Fibroblast of villous mesenchyme (primary cell): Measurements from ENCODE around the gene CCDC177. TPM values are rescaled to one million over a fixed set of nuclear protein-coding genes. Genes with fewer than 3 reads are reported as not detected.

Experiments used
- DNase-seq: peaks from one replicate; pipeline ENCODE4 v3.0.0-alpha.2; 2010; ENCODE audit warnings: low read depth
- H3K4me3 ChIP-seq: 2 replicates; pipeline ENCODE4 v1.5.1; 2011; ENCODE audit warnings: low read depth, mild to moderate bottlenecking, low read length
- total RNA-seq: library from RNA; depleted of rRNA; stranded (reverse); fragments of >200 nt; gene quantifications from 2 replicates; pipeline ENCODE4 v1.2.3, GENCODE V29; 2012
- TF ChIP-seq, protein P1 (sequence below): IDR thresholded peaks from 2 replicates; pipeline ENCODE4 v1.5.1; 2012; ENCODE audit warnings: low read depth, mild to moderate bottlenecking, low read length; ENCODE audit not compliant: insufficient read depth

Gene CCDC177
- total RNA-seq, 1 donor = not detected

DNA sequence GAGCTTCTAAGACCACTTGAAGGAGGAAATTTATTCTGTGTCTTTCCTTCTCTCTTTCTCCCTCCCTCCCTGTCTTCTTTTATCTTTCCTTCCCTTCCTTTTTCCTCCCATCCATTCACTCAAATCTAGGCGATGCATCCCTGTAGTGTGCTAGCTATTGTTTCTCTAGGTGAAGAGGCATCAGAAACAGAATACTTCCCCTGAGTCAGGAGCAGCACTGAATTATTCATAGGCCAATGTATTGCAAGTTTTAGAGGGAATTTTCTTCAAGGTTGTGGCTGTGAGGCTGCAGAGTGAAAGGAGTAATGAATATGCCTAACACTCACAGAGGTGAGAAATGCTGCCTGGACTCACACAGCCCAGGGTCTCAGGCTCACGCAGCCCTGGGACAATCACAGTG, 23.2 kb downstream of the CCDC177 start:
- H3K4me3 ChIP-seq = no peak overlapping the region
- DNase-seq = no peak
- TF ChIP-seq, protein P1, sequence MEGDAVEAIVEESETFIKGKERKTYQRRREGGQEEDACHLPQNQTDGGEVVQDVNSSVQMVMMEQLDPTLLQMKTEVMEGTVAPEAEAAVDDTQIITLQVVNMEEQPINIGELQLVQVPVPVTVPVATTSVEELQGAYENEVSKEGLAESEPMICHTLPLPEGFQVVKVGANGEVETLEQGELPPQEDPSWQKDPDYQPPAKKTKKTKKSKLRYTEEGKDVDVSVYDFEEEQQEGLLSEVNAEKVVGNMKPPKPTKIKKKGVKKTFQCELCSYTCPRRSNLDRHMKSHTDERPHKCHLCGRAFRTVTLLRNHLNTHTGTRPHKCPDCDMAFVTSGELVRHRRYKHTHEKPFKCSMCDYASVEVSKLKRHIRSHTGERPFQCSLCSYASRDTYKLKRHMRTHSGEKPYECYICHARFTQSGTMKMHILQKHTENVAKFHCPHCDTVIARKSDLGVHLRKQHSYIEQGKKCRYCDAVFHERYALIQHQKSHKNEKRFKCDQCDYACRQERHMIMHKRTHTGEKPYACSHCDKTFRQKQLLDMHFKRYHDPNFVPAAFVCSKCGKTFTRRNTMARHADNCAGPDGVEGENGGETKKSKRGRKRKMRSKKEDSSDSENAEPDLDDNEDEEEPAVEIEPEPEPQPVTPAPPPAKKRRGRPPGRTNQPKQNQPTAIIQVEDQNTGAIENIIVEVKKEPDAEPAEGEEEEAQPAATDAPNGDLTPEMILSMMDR = no peak

DNA sequence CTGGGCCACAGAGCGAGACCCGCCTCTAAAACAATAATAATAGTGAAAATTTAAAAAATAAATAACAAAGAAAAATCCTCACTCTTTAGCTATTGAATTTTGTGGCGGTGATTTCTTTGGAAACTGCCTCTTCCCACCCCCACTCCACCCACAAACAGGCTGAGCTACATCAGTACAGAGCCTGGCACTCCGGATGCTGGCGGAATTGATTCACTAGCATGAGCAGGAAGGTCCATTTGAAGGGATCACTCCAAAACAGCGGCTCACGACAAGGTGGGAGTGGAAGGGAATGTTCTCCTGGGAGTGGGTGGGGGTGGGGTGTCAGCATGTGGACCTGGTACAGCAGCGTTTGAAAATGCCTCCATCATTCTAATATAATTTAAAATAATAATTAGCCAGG, 26.1 kb downstream of the CCDC177 start:
- TF ChIP-seq, protein P1 = no peak
- no peak overlapping the region for H3K4me3 ChIP-seq
- DNase-seq = no peak

DNA sequence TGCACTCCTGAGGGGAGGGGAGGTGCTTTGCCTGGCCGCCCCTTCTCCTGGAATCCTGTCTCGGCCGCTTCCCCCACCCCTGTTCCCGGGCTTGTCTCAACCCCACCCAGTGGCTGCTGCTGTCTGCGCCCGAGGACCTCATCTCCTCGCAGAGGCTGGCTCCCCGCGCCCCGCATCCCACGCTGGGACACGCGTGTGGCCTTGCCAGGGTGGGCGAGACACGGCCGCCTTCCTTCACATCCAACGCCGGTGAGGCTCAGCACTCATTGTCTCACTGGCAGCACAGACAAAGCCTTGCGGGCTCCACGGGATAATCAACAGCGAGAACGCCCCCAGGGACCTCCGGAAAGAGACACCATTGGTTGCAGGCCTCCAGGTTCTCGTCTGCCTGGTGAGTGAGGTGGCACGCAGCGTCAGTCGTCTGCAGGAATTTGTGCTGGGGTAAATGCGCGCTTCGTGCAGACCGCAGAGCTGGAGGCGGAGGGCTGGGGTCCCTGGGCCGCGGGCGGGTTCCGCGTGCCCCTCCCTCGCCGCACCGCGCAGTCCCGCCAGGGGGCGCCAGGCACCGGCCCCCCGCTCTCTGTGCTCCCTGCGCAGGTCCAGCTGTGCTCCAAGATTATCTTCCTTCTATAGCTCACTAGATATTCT, 26.8 kb downstream of the CCDC177 start:
- DNase-seq = no peak
- H3K4me3 ChIP-seq = no peak overlapping the region

DNA sequence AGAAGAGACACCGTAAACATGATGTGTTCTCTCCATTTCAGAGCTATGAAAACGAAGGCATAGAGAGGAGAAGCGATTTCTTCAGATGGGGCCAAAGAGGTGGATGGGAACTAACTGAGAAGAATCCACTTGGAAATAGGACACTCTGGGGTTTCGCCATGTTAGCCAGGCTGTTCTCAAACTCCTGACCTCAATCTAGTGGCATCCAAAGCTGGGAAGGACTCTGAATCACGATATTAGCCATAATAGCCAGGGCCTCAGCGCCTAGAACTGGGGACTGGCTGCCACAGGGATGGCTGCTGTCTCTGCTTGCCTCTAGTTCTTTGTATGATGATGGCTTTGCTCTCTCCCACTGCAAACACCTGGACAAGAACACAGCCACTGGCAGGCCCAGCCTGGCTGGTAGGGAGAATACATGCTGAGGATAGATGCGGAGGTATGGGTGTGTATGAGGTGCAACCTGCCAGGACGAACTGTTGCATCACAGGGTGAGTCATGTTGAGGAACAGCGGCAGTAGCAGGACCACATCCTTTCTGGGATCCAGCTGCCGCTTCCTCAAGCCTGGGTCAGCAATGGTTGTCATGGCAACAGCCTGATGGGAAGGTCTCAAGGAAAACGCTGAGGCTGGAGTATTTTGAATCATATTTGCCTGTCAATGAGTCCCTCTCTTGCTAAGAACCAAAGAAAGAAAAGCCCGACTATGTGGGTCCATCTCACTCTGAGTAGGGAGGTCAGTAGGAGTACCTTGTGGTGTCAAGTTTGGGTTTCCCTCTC, 31.1 kb downstream of the CCDC177 start:
- peak; percentile 69 for DNase-seq
- no peak overlapping the region for H3K4me3 ChIP-seq
- TF ChIP-seq, protein P1 = no peak

More for the DNA sequence above, 26.8 kb downstream of the CCDC177 start:
- TF ChIP-seq, protein P1 = peak; percentile 62

DNA sequence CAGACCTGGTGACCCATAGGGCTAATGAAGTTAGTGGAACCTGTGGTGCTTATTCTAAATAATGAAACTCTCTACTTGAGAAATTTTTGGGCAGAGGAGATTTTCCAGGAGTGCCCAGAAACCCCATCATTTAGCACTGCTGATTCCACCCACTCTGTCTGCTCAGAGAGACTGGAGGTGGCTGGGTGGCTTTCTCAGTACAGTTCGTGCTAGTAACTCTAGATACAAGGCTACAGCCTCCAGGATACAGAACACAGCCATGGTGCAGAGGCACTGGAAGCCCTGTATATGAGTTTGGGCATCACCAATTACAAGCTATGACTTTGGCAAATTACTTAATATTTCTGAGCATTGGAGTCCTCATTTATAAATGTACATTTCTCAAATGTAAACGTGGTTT, 32.4 kb downstream of the CCDC177 start:
- TF ChIP-seq, protein P1 = no peak
- H3K4me3 ChIP-seq = no peak overlapping the region
- DNase-seq = no peak

DNA sequence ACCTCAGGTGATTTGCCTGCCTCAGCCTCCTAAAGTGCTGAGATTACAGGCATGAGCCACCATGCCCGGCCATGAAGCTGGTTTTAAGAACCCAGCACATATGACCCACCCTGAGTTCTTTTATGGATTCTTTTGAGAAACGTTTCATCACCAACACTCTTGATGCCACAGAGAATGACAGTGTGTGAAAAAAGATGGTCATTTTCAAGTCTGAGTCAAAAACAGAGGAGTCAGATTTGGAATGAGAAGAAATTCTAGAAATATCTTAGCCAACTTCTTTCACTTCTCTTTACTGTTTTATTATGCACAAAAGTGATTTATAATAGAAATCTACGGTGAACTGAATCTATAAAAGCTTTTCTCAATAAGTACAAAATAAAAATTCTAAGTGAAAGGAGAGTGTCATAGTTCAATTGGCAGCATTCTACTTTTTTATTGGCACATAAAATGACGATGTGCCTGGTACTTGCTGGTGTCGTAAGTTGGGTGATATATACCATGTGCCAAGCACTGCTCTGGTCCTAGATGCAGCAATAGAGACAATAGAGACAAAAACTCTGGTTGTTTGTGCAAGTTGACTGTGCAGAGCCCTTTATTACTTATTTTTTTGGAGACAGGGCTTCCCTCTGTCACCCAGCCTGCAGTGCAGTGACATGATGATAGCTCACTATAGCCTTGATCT, 33.9 kb downstream of the CCDC177 start:
- DNase-seq = no peak
- TF ChIP-seq, protein P1 = no peak
- H3K4me3 ChIP-seq = no peak overlapping the region
